ENCODE results near the gene DIS3L2.

The DIS3L2 gene

DNA sequence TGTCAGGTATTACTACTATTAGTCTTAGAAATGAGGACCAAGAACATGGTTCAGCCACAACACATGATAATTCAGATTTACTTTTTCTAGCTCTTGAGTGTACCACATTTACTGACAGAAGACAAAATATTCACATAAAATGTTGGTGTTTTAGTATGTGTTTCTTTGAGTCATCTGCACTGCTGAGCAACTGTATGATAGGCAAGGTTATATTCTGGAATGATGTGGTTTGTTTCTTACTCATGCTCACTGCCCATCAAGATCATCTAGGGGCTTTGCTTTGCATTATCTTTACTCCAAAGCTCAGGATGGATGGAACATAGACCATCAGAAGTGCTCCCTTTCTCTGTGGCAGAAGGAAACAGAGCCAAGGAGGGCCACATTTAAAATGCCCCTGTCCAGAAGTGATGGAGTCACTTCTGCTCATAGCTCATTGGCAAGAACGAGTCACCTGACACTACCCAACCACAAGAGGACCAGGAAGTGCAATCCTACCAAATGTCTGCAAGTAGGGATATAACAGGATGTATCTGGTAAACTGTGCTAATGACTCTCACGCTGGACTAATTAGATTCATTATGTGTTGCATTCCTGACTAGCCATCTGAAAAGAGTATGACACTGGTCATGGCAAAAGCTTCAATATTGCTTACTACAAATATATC lies 81.5 kb downstream of the DIS3L2 start:
- H4K8ac ChIP-seq (ENCODE audit: low read depth, low read length): no peak overlapping the region
- peaks cover 0 to 9% of the 10 kb centered on the region in 2 donors for H3K4me1 ChIP-seq (ENCODE audit: control insufficient read depth in 2 of 2, insufficient read depth in 1 of 2, low read depth in 1 of 2, low read length in 2 of 2)
- no peak overlapping the region for H3K4me2 ChIP-seq (ENCODE audit: insufficient read depth, low read length, poor library complexity, severe bottlenecking)
- no peak overlapping the region for H3K4ac ChIP-seq (ENCODE audit: low read length)
- no peak overlapping the region for H4K91ac ChIP-seq (ENCODE audit: low read depth, low read length, poor library complexity)
- no peak overlapping the region for H2BK120ac ChIP-seq (ENCODE audit: low read depth, low read length)
- no peak overlapping the region for H2BK15ac ChIP-seq (ENCODE audit: low read length)
- no peak overlapping the region for H3K9ac ChIP-seq (ENCODE audit: low read depth, low read length, poor library complexity)
- WGBS, 2 donors (ENCODE audit: extremely low coverage in 2 of 2, insufficient read length in 2 of 2, insufficient replicate concordance in 1 of 2): no CpG with 5 or more reads among the region's 2 CpGs
- no peak overlapping the region for H2AK5ac ChIP-seq (ENCODE audit: low read depth, low read length)
- H2AFZ ChIP-seq (ENCODE audit: low read length): no peak overlapping the region
- DNase-seq (ENCODE audit: low spot score): no peak
- no peaks in the 10 kb centered on the region for H3K9me3 ChIP-seq (replicated peaks in 1 of 2; ENCODE audit: control insufficient read depth in 2 of 2, insufficient read depth in 1 of 2, low read depth in 1 of 2, low read length in 2 of 2)
- peaks cover 0 to 2% of the 10 kb centered on the region in 2 donors for H3K36me3 ChIP-seq (replicated peaks in 1 of 2; ENCODE audit: control insufficient read depth in 2 of 2, insufficient read depth in 2 of 2, low read length in 2 of 2)
- no peak overlapping the region for H3K4me3 ChIP-seq (ENCODE audit: low read length in 2 of 2)
- no peak overlapping the region for H3K14ac ChIP-seq (ENCODE audit: low read length)
- no peak overlapping the region for H2BK5ac ChIP-seq (ENCODE audit: low read length)
- no peaks in the 10 kb centered on the region for H3K79me1 ChIP-seq (ENCODE audit: low read depth, low read length)
- H3K18ac ChIP-seq (ENCODE audit: low read length): no peak overlapping the region
- no peak overlapping the region for H3K27ac ChIP-seq (replicated peaks; ENCODE audit: low read length)
- H3K23ac ChIP-seq (ENCODE audit: low read depth, low read length, poor library complexity): no peak overlapping the region
- H3K27me3 ChIP-seq (ENCODE audit: control insufficient read depth in 3 of 3, insufficient read depth in 3 of 3, low read depth in 1 of 3, low read length in 3 of 3): no peaks in the 10 kb centered on the region
- H2BK12ac ChIP-seq (ENCODE audit: low read length): no peak overlapping the region

GRCh38 chr2:232043966-232044365 lies 82.5 kb downstream of the DIS3L2 start:
- H3K4me1 ChIP-seq (ENCODE audit: control insufficient read depth in 2 of 2, insufficient read depth in 1 of 2, low read depth in 1 of 2, low read length in 2 of 2): peaks cover 0 to 3% of the 10 kb centered on the region in 2 donors
- H3K36me3 ChIP-seq (replicated peaks in 1 of 2; ENCODE audit: control insufficient read depth in 2 of 2, insufficient read depth in 2 of 2, low read length in 2 of 2): peaks cover 0 to 2% of the 10 kb centered on the region in 2 donors
- H4K91ac ChIP-seq (ENCODE audit: low read depth, low read length, poor library complexity): no peak overlapping the region
- no peaks in the 10 kb centered on the region for H3K79me1 ChIP-seq (ENCODE audit: low read depth, low read length)
- no peak overlapping the region for H3K23ac ChIP-seq (ENCODE audit: low read depth, low read length, poor library complexity)
- H3K27ac ChIP-seq (replicated peaks; ENCODE audit: low read length): no peak overlapping the region
- no peak overlapping the region for H2AFZ ChIP-seq (ENCODE audit: low read length)
- H4K8ac ChIP-seq (ENCODE audit: low read depth, low read length): no peak overlapping the region
- H2AK5ac ChIP-seq (ENCODE audit: low read depth, low read length): no peak overlapping the region
- DNase-seq (ENCODE audit: low spot score): no peak
- no peak overlapping the region for H3K9ac ChIP-seq (ENCODE audit: low read depth, low read length, poor library complexity)
- no peak overlapping the region for H3K4ac ChIP-seq (ENCODE audit: low read length)
- no peaks in the 10 kb centered on the region for H3K9me3 ChIP-seq (replicated peaks in 1 of 2; ENCODE audit: control insufficient read depth in 2 of 2, insufficient read depth in 1 of 2, low read depth in 1 of 2, low read length in 2 of 2)
- no peak overlapping the region for H3K18ac ChIP-seq (ENCODE audit: low read length)
- H3K27me3 ChIP-seq (ENCODE audit: control insufficient read depth in 3 of 3, insufficient read depth in 3 of 3, low read depth in 1 of 3, low read length in 3 of 3): no peaks in the 10 kb centered on the region
- H3K4me2 ChIP-seq (ENCODE audit: insufficient read depth, low read length, poor library complexity, severe bottlenecking): no peak overlapping the region
- H2BK12ac ChIP-seq (ENCODE audit: low read length): no peak overlapping the region
- no peak overlapping the region for H2BK120ac ChIP-seq (ENCODE audit: low read depth, low read length)
- no peak overlapping the region for H2BK15ac ChIP-seq (ENCODE audit: low read length)
- H3K14ac ChIP-seq (ENCODE audit: low read length): no peak overlapping the region
- H2BK5ac ChIP-seq (ENCODE audit: low read length): no peak overlapping the region
- no peak overlapping the region for H3K4me3 ChIP-seq (ENCODE audit: low read length in 2 of 2)

DNA sequence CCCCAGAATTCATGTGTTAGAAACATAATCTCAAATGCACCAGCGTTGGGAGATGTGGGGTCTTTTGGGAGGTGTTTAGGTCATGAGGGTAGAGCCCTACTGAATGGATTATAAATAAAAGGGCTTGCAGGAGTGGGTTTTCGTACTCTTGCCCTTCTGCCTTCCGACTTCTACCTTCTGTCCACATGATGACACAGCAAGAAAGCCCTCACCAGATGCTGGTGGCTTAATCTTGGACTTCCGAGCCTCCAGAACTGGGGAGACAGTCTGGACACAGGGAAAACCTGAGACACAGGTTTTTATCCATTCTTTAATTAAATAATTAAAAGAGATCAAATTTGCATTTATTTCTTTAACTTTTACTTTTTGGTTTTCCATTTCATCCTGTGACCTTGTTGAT lies 87.8 kb downstream of the DIS3L2 start:
- Histone ChIP-seq H3K4ac (ENCODE audit: low read length) (no peak overlapping the region), H2AK5ac (ENCODE audit: low read depth, low read length) (no peak overlapping the region), H3K27ac (replicated peaks; ENCODE audit: low read length) (no peak overlapping the region), H3K4me3 (ENCODE audit: low read length in 2 of 2) (no peak overlapping the region), H2AFZ (ENCODE audit: low read length) (no peak overlapping the region), H3K9ac (ENCODE audit: low read depth, low read length, poor library complexity) (no peak overlapping the region), H3K23ac (ENCODE audit: low read depth, low read length, poor library complexity) (no peak overlapping the region), H3K14ac (ENCODE audit: low read length) (no peak overlapping the region), H4K91ac (ENCODE audit: low read depth, low read length, poor library complexity) (no peak overlapping the region), H3K9me3 (replicated peaks in 1 of 2; ENCODE audit: control insufficient read depth in 2 of 2, insufficient read depth in 1 of 2, low read depth in 1 of 2, low read length in 2 of 2) (no peaks in the 10 kb centered on the region), H2BK12ac (ENCODE audit: low read length) (no peak overlapping the region), H2BK120ac (ENCODE audit: low read depth, low read length) (no peak overlapping the region), H3K18ac (ENCODE audit: low read length) (no peak overlapping the region), H3K36me3 (replicated peaks in 1 of 2; ENCODE audit: control insufficient read depth in 2 of 2, insufficient read depth in 2 of 2, low read length in 2 of 2) (no peaks in the 10 kb centered on the region), H2BK15ac (ENCODE audit: low read length) (no peak overlapping the region), H3K4me1 (ENCODE audit: control insufficient read depth in 2 of 2, insufficient read depth in 1 of 2, low read depth in 1 of 2, low read length in 2 of 2) (peaks cover 1 to 3% of the 10 kb centered on the region in 2 donors), H2BK5ac (ENCODE audit: low read length) (no peak overlapping the region), H3K4me2 (ENCODE audit: insufficient read depth, low read length, poor library complexity, severe bottlenecking) (no peak overlapping the region), H4K8ac (ENCODE audit: low read depth, low read length) (no peak overlapping the region), H3K27me3 (ENCODE audit: control insufficient read depth in 3 of 3, insufficient read depth in 3 of 3, low read depth in 1 of 3, low read length in 3 of 3) (no peaks in the 10 kb centered on the region), H3K79me1 (ENCODE audit: low read depth, low read length) (no peaks in the 10 kb centered on the region)
- no peak for DNase-seq (ENCODE audit: low spot score)
- no CpG with 5 or more reads among the region's 4 CpGs for WGBS, 2 donors (ENCODE audit: extremely low coverage in 2 of 2, insufficient read length in 2 of 2, insufficient replicate concordance in 1 of 2)

DNA sequence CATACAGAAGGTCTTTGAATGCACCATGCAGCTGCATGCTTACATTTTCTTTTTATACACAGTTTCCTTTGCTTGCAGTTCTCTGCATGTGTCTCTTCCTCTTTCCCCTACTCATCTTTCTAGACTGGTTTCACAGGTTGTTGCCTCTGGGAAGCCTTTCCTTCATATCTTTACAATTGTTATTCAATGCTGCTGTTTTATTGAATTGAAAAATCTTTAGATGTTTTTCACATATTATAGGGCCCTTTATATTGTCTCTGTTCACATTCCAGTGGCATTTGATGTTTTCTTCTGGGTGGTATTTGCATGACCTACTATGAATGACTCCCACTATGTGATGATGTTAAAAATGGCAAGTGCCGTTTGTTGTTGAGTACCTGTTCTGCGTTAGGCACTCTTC lies 91.1 kb downstream of the DIS3L2 start:
- H3K18ac ChIP-seq (ENCODE audit: low read length): no peak overlapping the region
- no peak overlapping the region for H4K91ac ChIP-seq (ENCODE audit: low read depth, low read length, poor library complexity)
- H3K9ac ChIP-seq (ENCODE audit: low read depth, low read length, poor library complexity): no peak overlapping the region
- no peaks in the 10 kb centered on the region for H3K79me1 ChIP-seq (ENCODE audit: low read depth, low read length)
- H3K14ac ChIP-seq (ENCODE audit: low read length): no peak overlapping the region
- H3K4me2 ChIP-seq (ENCODE audit: insufficient read depth, low read length, poor library complexity, severe bottlenecking): no peak overlapping the region
- H3K27me3 ChIP-seq (ENCODE audit: control insufficient read depth in 3 of 3, insufficient read depth in 3 of 3, low read depth in 1 of 3, low read length in 3 of 3): no peaks in the 10 kb centered on the region
- no peak overlapping the region for H3K23ac ChIP-seq (ENCODE audit: low read depth, low read length, poor library complexity)
- no peak overlapping the region for H2AK5ac ChIP-seq (ENCODE audit: low read depth, low read length)
- H2BK120ac ChIP-seq (ENCODE audit: low read depth, low read length): no peak overlapping the region
- no peak overlapping the region for H4K8ac ChIP-seq (ENCODE audit: low read depth, low read length)
- no peak overlapping the region for H2BK12ac ChIP-seq (ENCODE audit: low read length)
- no peak overlapping the region for H3K4me3 ChIP-seq (ENCODE audit: low read length in 2 of 2)
- no peak overlapping the region for H3K4ac ChIP-seq (ENCODE audit: low read length)
- H2BK5ac ChIP-seq (ENCODE audit: low read length): no peak overlapping the region
- WGBS, 2 donors (ENCODE audit: extremely low coverage in 2 of 2, insufficient read length in 2 of 2, insufficient replicate concordance in 1 of 2): no CpG with 5 or more reads among the region's 2 CpGs
- no peak overlapping the region for H2BK15ac ChIP-seq (ENCODE audit: low read length)
- DNase-seq (ENCODE audit: low spot score): no peak
- H3K4me1 ChIP-seq (ENCODE audit: control insufficient read depth in 2 of 2, insufficient read depth in 1 of 2, low read depth in 1 of 2, low read length in 2 of 2): peaks cover 1 to 3% of the 10 kb centered on the region in 2 donors
- H3K27ac ChIP-seq (replicated peaks; ENCODE audit: low read length): no peak overlapping the region
- H3K36me3 ChIP-seq (replicated peaks in 1 of 2; ENCODE audit: control insufficient read depth in 2 of 2, insufficient read depth in 2 of 2, low read length in 2 of 2): no peaks in the 10 kb centered on the region
- H3K9me3 ChIP-seq (replicated peaks in 1 of 2; ENCODE audit: control insufficient read depth in 2 of 2, insufficient read depth in 1 of 2, low read depth in 1 of 2, low read length in 2 of 2): peaks cover 0 to 3% of the 10 kb centered on the region in 2 donors
- H2AFZ ChIP-seq (ENCODE audit: low read length): no peak overlapping the region
